Effector CD4-positive, alpha-beta T cell (primary cell): ENCODE data around the gene SEMA5A.

Source experiments
- DNase-seq: peaks from one replicate; pipeline ENCODE4 v3.0.0-alpha.2; 2020

Gene SEMA5A

DNA sequence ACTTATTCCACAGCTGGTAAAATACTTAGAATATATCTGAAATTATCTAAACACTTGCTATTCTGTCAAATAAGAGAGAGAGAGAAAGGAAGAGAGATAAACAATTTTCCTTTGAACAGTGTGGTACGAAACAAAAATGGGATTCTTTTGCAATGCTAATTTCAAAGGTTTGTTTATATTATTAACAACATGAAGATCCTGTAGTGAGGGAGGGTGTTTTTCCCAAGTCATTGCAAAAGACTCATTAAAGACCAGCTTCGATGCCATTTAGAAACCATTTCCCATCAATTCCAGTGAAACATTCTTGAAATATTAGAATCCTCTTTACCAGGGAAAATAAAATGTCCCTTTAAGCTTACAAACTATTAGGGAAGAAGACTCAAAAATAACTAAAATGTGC is 505.4 kb downstream of the SEMA5A start:
- DNase-seq, result no peak

DNA sequence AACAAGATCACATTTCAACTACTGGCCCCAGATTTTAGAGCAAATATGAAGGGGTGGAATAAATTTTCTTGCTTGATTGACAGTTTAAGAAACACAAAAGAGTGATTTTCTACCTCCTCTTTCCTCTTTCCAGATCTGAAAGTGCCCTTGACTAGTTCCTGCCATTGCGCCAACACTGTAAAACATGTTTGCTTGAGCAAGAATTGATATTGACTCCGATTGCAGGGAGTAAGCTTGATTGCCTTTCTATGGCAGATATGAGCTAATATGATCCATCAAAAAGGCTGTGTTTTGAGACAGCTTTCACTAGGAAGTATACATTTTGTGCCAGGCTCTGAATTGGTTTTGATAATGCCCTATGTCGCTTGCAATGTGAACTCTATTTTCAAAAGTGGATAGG is 508.8 kb downstream of the SEMA5A start:
- DNase-seq, result no peak

DNA sequence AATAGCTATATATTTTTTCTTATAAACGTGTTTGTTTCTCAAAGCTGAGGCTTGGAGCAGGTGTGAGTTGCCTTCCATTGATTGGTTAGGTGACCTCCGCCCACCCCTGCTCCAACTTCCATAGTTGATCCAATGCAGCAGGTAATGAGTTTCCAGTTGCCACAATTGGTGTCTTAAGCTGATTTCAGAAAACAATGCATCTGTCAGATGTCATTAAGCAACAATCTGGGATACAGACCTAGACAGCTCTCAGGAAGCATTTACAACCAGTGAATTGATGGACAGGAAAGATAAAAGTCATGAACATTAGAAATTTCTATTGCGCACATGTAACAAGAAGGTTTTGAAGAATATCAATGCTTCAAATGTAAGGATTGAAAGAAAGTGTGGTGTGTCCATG is 510.5 kb downstream of the SEMA5A start:
- DNase-seq, result no peak

DNA sequence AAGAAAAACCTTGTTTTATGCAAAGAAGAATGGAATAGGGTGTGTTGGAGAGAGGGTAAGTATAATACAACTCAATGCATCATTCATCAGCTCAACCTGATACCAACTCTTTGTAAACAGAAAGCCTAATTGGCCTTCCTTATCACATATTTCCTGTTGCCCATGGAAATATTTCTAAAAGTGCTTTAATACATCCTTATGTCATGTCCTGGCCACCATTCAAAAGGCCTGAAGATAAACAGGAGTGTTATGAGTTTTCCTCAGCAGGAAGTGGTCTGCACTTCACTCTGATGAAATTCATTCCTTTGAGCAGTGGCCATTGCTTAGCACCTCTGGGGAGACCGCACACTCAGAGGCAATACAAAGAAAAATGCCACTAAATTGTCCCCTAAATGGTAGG is 511.2 kb downstream of the SEMA5A start:
- no peak for DNase-seq

DNA sequence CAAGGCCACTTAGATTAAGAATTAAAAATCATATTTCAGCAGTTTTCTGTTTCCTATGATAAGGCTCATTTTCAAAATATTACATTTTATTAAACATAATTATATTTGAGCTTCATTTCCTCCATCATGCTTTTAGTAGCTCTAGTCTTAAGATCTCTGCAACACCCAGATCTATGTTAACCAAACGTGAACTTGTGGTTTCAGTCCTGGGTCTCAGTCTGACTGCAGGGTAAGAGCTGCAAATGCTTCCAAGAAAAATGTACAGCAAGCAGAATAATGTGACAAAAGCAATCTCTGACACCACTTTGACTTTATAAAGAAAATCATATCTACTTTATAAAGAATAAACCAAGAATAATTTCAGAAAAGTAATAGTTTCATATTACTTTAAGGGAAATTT is 512.4 kb downstream of the SEMA5A start:
- no peak for DNase-seq

DNA sequence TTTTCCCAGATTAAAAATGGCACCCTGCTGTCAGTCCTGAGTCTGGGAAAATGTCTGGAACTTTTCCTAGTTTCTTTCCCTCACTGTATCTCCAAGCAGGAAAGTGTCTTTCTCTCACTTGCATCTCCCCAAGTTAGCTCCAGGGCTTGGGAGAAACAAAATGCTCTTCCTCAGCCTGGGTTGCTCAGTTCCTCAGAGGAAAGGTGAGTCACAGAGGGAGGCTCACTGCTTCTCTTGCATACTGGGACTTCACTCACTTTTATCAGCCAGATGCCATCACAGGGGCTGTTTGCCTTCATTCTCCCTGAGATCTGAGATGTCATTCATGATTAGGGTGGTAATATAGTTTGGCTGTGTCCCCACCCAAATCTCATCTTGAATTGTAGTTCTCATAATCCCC is 519.9 kb downstream of the SEMA5A start:
- DNase-seq, result no peak

DNA sequence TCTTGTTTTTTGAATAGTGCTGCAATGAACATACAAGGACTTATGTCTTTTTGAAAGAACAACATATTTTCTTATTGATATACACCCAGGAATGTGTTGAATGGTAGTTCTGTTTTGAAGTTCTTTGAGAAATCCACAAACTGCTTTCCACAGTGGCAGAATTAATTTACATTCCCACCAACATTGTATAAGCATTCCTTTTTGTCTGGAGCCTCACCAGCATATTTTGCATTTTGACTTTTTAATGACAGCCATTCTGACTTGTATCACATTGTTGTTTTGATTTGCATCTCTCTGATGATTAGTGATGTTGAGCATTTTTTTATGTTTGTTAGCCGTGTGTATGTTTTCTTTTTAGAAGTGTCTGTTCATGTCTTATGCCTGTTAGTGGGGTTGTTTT is 524.9 kb downstream of the SEMA5A start:
- no peak for DNase-seq

DNA sequence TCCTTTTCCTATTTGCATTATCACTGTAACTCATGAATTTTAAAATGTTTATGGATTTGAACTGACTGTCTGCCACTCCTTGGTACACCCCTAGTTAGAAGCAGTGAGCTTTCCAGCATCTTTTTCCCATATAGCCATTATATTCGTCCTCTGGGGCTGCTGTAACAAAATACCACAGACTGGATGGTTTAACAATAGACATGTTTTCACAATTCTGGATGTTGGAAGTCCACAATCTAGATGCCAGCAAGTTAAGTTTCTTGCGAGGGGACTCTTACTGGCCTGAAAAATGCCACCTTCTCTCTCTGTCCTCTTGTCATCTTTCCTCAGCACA is 530.0 kb downstream of the SEMA5A start:
- no peak for DNase-seq

DNA sequence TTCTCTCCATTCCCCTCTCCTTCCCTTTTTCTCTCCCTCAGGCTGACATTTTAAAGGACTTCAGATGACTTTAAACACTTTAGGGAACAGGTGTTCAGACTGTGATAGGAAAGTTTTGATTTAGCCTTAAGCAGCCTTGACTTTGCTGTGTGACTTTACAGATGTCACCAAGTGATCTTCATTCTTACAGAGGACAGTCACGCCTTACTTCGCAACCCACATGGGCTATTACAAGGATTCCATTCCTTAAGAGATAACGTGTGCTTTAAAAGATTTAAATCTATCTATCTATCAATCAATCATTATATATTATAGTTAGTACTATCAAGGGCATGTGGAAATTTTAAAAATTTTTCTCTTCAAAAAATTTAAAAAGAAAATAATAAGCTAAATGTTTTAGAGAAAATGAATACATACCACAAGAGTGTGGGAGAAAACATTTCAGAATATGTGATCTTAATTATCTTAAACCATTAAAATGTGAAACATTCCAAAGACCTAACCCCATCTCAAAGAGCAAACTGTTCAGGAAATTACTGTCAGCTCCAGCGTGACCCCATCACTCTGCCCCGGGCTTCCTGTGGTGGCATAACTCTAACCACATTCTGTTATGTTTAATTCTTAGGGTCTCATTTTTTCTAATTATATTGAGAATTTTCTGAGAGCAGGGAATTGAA is 530.5 kb downstream of the SEMA5A start:
- no peak for DNase-seq

DNA sequence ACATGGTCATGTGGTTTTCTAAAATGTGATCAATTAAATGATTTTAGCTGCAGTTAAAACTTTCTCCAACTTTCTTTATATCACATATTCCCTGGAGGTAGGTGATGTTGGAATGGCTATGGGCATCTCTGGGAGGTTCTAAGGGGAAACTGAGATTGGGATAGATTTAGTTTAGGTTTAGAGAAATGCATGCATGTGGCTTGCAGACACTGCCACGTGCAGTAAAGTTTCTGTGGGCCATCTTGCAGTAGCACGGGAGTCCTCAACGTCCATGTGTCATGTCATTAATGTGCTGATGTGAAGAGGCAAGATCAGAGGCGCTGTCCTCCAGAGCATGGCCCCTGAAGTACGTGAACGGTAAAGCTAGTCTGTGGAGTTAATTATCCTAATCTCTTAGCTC is 532.7 kb downstream of the SEMA5A start:
- no peak for DNase-seq

DNA sequence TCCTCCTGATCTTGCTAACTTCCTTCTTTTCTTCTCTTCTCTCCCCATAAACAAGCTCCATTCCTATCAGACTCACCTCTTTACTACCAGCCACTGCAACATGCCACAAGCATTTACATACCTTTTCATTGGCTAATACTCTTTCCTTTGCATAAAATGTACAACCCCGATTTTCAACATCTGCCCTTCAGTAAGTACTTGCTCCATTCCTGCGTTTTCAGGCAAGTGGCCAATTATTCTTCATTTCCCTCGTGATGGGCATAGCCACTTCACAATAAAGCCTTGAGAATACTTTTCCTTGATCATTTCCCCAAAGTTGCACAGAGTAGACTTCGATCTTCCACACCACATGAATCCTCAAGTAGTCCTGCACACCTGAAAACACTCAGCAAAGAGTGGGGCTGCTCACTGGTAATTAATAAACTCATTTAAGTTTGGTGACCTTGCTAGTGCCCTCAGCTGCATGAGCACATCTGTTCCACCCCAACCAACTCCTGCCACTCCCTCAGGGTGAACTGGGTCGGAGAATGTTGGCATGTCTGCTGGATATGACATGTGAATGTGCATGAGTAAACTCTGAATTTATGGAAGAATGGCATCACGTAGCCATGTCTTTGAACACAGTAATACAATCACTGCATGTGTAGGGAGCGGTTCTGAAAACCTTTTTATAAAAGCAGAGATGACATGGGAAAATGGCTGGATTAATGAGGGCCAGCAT is 535.8 kb downstream of the SEMA5A start:
- DNase-seq, result no peak

DNA sequence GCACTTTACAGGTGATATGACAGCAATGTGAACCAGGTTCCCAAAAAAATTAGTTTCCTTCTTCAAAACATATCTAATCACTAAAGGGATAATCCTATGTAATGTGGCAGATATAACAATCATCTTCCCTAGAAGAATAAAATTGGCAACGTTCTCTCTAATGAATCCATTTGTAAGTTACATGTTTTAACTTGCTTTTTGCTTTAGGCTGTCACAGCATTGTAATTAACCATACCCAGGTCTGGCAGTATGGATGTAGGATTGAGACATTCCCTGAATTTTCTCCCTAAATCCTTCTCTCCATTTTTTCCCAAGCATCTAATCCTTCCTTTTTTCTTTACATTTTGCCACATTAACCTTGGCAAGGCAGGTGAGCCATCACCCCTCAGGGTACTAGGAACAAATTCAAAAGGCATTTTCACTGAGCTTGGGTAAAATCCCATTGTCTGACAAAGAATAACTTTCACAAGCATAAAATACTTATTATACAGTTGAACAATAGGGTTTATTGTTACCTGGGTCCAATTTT is 548.3 kb downstream of the SEMA5A start:
- DNase-seq, result no peak

DNA sequence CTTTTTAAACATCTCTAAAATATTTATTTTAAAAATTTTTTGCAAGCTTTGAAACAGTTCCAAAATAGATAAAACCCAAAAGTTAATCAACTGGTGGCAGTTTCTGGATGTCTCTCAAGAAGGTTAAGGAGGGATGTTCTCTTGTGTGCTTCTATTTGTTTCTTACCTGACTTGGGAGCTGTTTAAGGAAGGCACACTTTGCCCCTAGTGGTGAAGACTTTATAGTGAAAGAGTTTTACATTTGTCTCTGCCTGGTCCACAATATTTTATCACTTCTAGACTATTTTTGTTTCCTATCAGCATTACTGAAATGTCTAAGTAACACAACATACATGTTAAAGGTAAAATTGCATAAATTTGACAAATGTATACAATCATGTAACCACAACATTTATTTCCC is 552.8 kb downstream of the SEMA5A start:
- DNase-seq, result no peak
